GM18867 (cell line): ENCODE results near the gene SPTY2D1.
"Not testable (repeated sequence)": the region's sequence is repeated elsewhere in the genome, so short reads cannot be mapped to it uniquely, and the experiment has no call there.

Source experiments
- ATAC-seq: cut with Tn5 transposase; IDR thresholded peaks from one replicate; pipeline ENCODE4 v1.9.1; 2021; ENCODE audit warnings: mild to moderate bottlenecking, moderate library complexity; ENCODE audit not compliant: unreplicated experiment

The SPTY2D1 gene, protein sequence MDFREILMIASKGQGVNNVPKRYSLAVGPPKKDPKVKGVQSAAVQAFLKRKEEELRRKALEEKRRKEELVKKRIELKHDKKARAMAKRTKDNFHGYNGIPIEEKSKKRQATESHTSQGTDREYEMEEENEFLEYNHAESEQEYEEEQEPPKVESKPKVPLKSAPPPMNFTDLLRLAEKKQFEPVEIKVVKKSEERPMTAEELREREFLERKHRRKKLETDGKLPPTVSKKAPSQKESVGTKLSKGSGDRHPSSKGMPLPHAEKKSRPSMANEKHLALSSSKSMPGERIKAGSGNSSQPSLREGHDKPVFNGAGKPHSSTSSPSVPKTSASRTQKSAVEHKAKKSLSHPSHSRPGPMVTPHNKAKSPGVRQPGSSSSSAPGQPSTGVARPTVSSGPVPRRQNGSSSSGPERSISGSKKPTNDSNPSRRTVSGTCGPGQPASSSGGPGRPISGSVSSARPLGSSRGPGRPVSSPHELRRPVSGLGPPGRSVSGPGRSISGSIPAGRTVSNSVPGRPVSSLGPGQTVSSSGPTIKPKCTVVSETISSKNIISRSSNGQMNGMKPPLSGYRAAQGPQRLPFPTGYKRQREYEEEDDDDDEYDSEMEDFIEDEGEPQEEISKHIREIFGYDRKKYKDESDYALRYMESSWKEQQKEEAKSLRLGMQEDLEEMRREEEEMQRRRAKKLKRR

DNA sequence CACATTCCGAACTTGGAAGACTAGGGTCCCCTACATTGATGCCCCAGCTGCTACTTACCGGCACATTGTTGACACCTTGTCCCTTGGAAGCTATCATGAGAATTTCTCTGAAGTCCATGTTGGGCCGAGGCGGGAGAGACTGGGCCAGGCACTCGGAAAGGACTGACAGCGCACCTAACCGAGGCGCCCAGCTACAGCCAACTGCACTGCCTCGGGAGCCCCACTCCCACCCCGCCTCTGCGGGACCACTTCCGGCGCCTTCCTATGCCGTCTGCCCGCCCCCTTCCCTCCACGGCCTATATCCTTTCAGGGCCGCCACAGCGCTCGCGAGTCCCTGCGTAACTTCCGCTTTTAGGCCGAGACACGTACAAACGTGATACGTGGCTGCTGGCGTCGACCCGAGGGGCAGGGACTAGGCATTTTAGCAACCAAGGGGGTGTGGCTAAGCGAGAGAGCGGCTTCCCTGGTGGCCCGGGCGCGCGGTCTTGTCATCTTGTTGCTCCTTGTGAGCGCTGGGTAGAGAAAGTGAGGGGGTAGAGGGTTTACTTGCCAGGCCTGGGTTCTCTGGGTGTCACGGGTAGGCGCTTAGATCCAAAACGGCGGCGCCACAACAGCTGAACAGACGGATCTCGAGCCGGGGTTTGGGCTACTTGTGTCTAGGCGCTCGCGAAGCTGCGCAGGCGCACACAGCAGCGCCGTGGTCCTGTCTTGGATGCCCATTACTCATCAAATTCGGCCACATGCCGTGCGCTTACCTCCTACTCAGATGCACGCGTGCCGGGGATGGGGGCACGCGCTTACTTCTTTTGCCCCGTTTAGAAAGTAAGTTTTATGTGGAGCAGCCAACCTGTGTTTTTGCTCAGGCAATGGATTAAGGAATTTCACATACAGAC lies at the start of gene SPTY2D1:
SPTY2D1 (minus strand) TSS at position 203 of the 893 bp plus-strand sequence; CDS start at position 118, 85 bp downstream.
- peak; percentile 93 for ATAC-seq

DNA sequence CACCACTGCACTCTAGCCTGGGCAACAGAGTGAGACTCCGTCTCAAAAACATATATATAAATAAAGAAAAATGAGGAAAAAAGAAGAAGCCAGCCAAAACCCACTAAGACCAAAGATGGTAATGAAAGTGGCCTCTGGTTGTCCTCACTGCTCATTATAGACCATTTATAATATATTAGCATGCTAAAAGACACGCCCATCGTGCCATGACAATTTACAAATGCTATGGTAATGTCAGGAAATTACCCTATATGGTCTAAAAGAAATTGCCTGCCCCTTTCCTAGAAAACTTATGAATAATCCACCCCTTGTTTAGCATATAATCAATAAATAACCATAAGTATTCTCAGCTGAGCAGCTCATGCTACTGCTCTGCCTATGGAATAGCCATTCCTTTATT lies 48.3 kb upstream of the SPTY2D1 start:
- no peak for ATAC-seq

DNA sequence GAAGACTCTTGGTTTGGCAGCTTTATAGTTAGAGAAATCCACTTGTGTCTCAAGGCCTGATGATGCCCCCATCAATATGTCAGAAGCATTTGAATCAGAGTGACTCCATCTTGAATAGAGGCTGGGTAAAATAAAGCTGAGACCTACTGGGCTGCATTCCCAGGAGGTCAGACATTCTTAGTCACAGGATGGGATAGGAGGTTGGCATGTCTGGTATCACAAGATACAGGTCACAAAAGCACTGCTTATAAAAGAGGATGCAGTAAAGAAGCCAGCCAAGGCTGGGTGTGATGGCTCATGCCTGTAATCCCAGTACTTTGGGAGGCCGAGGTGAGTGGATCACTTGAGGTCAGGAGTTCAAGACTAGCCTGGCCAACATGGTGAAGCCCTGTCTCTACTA lies 47.8 kb upstream of the SPTY2D1 start:
- not testable (repeated sequence) for ATAC-seq

DNA sequence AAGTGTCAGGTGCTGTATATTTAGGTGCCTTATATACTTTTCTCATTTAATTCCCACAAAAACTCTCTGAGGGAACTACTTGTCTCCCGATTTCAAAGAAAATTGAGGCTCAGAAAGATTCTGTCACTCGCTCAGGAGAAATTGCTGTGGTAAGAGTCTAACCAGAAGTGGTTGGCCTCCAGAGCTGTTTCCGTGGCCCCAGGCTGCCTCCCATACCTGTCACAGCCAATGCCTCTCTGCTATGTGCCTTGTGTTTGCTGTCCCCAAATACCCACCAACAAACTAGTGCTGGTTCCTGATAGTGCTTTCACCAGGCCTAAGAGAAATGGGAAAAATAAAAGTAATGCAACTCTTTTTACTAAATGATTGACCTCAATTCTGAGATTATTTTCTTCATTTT lies 43.4 kb upstream of the SPTY2D1 start:
- no peak for ATAC-seq

DNA sequence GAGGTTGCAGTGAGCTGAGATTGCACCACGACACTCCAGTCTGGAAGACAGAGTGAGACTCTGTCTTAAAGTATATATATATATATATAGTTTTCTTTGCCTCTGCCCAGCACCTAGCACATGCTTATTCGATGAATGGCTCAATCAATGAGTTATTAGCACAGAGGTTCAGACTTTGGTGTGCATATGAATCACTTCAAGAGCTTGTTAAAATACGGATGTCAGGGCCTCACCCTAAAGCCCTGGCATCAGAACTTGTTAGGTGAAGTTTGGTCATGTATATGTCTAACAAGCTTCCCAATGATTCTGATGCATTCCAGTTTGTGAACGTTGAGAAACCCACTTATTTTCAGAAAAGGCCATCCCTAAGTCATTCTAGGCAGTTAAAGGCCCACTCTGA lies 42.7 kb upstream of the SPTY2D1 start:
- no peak for ATAC-seq

DNA sequence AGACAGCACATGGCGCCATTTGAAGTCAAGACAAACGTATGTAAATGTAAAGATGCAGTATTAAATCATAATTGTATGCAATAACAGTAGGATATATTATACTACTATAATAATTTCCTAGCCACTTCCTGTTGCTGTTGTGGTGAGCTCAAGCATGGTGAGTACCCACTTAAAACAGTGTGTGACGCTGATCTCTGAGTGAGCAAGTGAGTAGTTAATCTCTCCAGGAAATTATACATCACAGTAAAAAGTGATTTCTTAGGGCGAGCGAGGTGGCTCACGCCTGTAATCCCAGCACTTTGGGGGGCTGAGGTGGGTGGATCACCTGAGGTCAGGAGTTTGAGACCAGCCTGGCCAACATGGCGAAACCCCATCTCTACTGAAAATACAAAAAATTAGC lies 38.1 kb upstream of the SPTY2D1 start:
- ATAC-seq = not testable (repeated sequence)

DNA sequence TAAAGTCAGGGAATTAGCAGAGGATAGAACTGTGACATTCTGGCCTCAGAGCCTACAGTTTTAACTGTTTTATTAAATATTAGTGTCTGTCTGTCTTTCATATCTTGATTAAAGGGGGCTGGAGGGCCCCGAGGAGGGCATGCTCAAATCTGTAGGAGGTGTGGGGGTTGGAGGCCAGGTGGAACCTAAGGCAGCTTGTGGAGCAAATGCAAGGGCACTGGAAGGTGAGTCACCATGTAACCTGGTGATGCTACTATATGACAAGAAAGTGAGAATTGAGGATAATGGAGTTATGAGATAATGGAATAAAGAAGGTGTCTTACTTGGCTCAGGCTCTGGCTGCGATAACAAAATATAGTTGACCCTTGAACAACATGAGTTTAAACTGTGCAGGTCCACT lies 37.1 kb upstream of the SPTY2D1 start:
- ATAC-seq = no peak

DNA sequence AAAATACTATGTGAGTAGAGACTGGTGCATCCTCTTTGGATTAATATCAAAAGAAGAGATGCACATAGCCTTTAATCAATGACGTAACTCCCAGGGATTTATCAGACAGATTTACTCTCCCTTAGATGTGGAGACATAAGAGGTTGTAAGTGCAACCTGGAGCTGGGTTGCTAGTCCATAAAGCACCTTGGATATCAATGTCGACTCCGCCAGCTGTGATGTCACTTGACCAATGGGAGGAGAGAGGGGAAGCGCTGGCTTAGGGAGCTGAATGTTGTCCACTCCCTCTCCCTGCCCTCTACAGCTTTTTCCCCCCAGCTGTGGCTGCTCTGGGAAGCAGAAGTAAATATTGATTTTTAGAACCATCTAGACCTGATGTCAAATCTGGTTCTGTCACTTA lies 35.6 kb upstream of the SPTY2D1 start:
- ATAC-seq = no peak

DNA sequence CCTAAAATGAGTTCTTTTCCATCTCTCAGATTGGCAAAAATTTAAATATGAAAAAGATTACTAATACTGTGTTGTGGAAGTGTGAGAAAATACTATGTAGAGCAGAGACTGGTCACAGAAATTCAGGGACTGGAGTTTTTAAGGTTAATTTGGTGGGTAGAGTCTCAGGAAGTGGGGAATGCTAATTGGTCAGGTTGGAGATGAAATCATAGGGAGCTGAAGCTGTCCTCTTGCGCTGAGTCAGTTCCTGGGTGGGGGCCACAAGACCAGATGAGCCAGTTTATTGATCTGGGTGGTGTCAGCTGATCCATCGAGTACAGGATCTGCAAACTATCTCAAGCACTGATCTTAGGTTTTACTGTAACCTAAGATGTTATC lies 35.1 kb upstream of the SPTY2D1 start:
- no peak for ATAC-seq

DNA sequence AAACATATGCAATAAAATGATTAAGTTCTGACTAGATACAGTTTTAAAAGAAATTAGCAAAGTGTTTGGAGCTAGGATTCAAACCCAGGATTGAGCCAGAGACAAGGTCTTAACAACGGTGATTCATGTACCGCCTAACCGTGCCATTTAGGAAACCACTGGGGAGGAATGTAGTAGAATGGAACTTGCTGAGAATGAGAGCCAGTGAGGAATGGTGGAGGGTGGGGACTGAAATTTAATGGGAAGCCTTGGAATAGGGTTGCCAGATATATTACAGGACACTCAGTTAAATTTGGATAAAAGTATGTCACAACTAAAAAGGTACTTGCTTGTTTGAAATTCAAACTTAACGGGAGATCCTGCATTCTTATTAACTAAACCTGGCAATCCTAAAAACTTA lies 34.0 kb upstream of the SPTY2D1 start:
- no peak for ATAC-seq

DNA sequence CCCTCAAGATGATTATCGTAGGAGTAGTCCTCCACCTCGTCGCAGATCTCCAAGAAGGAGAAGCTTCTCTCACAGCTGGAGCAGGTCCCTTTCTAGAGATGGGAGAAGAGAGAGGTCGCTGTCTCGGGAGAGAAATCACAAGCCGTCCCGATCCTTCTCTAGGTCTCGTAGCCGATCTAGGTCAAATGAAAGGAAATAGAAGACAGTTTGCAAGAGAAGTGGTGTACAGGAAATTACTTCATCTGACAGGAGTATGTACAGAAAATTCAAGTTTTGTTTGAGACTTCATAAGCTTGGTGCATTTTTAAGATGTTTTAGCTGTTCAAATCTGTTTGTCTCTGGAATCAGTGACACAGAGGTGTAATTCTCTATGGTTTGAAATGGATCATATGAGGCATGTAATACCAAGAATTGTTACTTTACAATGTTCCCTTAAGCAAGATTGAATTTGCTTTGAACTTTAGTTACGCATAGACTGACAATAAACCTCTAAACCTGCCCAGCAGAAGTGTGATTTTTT lies 31.3 kb upstream of the SPTY2D1 start:
- ATAC-seq = not testable (repeated sequence)

DNA sequence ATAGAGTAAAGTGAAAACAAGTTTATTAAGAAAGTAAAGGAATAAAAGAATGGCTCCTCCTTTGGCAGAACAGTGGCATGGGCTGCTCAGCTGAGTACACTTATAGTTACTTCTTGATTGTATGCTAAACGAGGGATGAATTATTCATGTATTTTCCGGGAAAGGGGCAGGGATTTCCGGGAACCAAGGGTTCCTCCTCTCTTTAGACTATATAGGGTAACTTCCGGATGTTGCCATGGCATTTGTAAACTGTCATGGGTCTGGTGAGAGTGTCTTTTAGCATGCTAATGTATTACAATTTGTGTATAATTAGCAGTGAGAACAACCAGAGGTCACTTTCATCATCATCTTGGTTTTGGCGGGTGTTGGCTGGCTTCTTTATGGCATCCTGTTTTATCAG lies 23.5 kb upstream of the SPTY2D1 start:
- no peak for ATAC-seq

DNA sequence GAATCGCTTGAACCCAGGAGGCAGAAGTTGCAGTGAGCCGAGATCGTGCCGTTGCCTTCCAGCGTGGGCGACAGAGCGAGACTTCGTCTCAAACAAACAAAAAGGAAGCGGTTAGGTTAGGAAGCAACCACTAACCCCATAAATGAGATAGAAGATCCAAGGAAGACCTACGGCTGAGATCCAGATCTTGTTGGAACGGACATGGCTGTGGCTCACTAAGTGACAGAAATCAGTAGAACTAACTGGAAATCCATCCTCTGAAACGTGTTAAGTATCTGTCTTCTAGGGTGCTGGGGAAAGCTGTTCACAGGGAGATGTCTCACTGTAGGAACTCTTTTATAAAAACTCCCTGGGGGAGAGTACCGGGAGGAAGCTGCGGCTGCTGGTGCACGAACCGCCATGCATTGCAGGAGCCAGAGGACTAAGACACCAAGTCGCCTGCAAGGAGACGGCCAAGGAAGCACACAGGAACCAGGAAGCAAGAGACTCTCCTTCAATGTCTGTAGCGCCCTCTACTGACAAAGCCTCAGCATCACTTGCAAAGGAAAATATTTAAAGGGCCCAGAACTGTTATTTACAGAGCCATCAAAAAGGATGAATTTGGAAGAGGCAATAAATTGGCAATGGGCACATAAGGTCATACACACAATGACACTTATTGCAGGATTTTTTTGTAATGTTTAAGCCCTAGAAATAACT lies 16.9 kb upstream of the SPTY2D1 start:
- ATAC-seq = peak; percentile 79

DNA sequence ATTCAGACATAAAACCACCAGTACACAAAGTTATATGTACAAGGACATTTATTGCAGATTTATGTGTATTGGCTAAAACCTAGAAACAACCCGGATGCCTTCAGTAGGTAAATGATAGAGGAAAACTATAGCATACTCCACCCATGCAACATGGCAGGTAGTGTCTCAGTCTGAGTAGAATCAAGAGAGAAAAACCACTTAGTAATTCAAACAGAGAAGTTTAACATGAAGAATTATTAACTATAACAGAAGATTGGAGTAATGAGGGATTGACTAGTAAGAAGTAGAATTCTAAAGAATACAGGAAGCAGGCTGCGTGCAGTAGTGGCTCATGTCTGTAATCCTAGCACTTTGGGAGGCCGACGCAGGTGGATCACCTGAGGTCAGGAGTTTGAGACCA lies 16.2 kb upstream of the SPTY2D1 start:
- ATAC-seq = no peak

DNA sequence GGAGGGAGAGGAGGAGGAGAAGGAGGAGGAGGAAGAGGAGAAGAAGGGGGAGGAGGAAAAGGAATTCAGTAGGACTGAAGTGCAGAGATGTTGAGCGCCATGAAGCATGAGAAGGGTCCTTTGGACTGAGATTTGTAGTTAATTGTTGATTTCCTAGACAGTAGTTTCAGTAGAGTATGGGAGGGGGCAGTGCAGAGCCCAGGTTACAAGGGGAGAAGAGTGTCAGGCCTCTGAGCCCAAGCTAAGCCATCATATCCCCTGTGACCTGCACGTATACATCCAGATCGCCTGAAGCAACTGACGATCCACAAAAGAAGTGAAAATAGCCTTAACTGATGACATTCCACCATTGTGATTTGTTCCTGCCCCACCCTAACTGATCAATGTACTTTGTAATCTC lies 8.9 kb upstream of the SPTY2D1 start:
- ATAC-seq = not testable (repeated sequence)

DNA sequence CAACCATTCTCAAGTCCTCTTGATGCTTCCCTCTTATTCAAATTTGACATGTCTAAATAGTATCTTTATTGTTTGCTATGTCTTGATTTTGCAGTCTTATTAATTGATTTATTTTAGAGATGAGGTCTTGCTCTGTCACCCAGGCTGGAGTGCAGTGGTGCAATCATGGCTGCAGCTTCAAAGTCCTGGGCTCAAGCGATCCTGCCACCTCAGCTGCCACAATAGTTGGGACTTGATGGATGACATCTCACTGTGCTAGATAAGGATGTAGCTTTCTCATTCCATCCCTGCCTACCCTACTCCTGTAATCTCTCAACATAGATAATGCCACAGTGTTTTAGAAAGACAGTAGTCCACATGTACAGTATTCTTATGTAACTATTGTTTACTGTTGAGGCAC lies 7.5 kb upstream of the SPTY2D1 start:
- ATAC-seq = no peak

DNA sequence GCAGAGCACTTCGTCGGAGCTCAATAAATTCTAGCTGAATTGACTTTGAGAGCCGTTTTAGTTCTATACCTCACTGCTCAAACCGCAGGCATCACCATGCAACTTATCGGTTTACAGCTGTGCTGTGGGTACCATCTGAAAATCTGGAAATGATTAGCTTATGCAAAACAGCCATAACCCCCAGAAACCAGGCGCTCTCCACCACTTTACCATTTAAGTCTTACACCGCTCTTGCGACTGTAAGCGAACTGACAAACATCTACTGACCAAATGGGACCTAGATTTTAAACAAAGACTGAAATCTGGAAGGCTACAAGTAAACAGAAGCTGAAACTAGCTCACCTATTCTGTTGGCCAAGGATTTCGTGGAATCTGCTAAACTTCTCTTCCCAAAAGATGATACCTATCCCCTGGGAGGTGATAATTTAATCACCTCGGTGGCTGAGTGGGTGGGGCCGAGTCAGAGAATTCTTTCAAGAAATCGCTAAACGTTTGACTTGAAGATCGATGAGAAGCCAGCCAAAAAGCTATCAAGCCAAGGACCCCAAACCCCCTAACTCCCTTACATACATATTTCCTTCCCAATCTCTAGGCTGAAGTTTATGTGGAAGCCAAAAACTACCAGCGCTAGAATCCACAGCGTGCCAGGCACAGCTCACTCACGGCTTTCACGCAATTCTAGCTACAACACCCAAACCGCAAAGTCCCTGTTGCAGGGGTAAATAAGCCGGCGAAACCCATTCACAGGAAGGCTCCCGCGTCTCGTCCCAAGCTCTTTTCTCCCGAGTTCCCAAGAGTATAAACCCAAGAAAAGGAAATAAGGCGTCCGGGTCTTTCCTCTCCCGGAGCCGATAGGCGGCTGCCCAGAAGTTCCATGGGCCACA lies 644 bp downstream of the SPTY2D1 start:
- peak; percentile 62 for ATAC-seq

DNA sequence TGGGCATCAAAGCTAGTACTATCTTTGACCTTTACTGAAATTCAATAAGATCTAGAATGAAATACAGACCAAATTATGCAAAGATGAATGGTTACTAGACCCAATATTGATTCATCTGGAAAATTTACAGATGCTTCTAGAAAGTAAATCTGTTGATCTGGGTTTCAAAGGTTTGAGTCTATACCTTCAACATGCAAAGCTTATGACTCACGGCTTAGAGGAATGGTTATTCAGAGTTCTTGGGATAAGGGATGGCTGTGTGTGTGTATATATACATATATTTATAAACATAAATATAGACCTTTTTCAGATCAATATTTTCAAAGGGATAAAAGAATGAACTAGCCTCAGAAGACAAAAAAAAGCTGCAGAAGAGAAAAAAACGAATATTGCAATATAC lies 1.3 kb downstream of the SPTY2D1 start:
- ATAC-seq = no peak

DNA sequence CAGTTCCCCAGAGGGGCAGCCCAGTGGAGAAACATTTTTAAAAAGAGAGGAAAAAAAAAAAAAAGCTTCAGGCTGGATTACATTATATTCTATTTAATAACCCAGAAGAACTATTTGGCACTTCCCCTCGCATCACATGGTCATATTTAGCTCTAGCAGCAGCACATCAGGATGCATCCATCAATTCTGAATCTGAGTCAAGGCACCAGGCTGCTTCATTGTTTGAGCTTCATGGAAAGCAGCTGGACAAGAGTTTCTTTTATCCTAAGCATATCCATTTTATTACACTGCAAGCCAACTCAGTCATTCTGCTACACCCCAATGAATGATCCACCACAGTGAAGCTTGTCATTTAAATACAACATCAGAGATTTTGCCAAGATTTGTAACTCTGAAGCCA lies 10.0 kb downstream of the SPTY2D1 start:
- ATAC-seq = no peak

DNA sequence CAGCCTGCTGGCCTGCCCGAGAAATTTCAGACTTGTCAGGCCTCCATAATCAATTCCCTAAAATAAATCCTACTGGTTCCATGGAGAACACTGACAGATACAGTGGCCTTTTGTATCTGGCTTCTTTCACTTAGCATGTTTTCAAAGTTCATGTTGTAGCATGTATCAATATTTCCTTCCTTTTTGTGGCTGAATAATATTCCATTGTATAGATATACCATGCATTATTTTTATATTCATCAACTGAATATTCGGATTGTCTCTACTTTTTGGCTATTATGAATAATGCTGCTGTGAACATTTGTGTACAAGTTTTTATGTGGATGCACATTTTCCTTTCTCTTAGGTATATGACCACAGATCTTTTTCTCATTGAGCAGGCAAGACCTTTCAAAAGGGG lies 10.4 kb downstream of the SPTY2D1 start:
- no peak for ATAC-seq
